Psoas muscle (tissue), 8 donors: Measurements from ENCODE around the gene TOLLIP. TPM values are rescaled to one million over a fixed set of nuclear protein-coding genes. Genes with fewer than 3 reads are reported as not detected.

Experiments used
- ATAC-seq, 4 donors: fragments of 200-7000 bp; cut with Tn5 transposase; one replicate each; pipeline ENCODE4 v1.9.1; 2020; ENCODE audit warnings: moderate library complexity in 3 of 4, mild to moderate bottlenecking in 2 of 4
- DNase-seq, 2 donors: peaks; one replicate each; pipeline ENCODE4 v3.0.0-alpha.2; 2020
- H3K27ac ChIP-seq: fragments of 200-600 bp; one replicate; pipeline ENCODE4 v1.8.0; 2022
- H3K27me3 ChIP-seq, 3 donors: fragments of 200-600 bp in 1 of 3; one replicate each; pipeline versions ENCODE4 v1.6.1 to v1.8.0; 2013 to 2022; ENCODE audit warnings: low read length in 2 of 3, mild to moderate bottlenecking in 2 of 3, moderate library complexity in 1 of 3; ENCODE audit not compliant: insufficient read depth in 3 of 3
- H3K36me3 ChIP-seq, 2 donors: fragments of 200-600 bp in 1 of 2; one replicate each; pipeline versions ENCODE4 v1.6.1 to v1.8.0; 2013 to 2022; ENCODE audit warnings: low read depth in 1 of 2, mild to moderate bottlenecking in 1 of 2, moderate library complexity in 1 of 2; ENCODE audit not compliant: insufficient read depth in 1 of 2
- H3K4me1 ChIP-seq: fragments of 200-600 bp; one replicate; pipeline ENCODE4 v1.8.0; 2022
- H3K4me3 ChIP-seq: fragments of 200-600 bp; one replicate; pipeline ENCODE4 v1.8.0; 2022; ENCODE audit warnings: mild to moderate bottlenecking
- H3K9me3 ChIP-seq: fragments of 200-600 bp; one replicate; pipeline ENCODE4 v1.8.0; 2022
- CTCF ChIP-seq: fragments of 200-600 bp; IDR thresholded peaks from one replicate; pipeline ENCODE4 v1.8.0; 2022; ENCODE audit warnings: antibody characterized with exemption
- WGBS, 3 donors: extraction: QIAGEN DNeasy Blood & Tissue Kit; methylation state at CpG; one replicate each; pipeline versions ENCODE4 v1.1.6 to v1.1.7; 2013; 5-methylcytosine and 5-hydroxymethylcytosine counted together
- intact Hi-C, 2 donors: fragments of 100-400 bp; cut with DNase I; formaldehyde crosslinking; loops; one replicate each; pipeline versions ENCODE4 v1.11.0 to v1.14.2; 2022
- polyA plus RNA-seq, 3 donors: library from polyadenylated mRNA; stranded (reverse); fragments of 200-250 nt; gene quantifications; one replicate each; pipeline ENCODE4 v1.2.3, GENCODE V29; 2013
- total RNA-seq, 4 donors: library from RNA; stranded (reverse); fragmentation: NEBNext Ultra II Directional in 2 of 4; extraction: Animal tissue kit (Norgen Biotek cat#: 25700) in 2 of 4; gene quantifications; one replicate each; pipeline versions ENCODE4 v1.2.1 to v1.2.4, GENCODE V29; 2021 to 2023
- donor health status: healthy with polysubstance abuse.
- donor health status: DM: no; HTN: no; CAD: no; lungs with moderate emphysema.
- donor health status: Bipolar disorder and iron deficiency.
- donor health status: healthy.
- donor health status: DM: yes; HTN: yes; CAD: no.
- donor health status: DM: no; HTN: no; CAD: no.
- donor health status: DM: no; HTN: no; CAD: no.
- donor health status: DM: yes; HTN: yes; CAD: no.

TOLLIP gene
- total and polyA plus RNA-seq, 7 donors = 33.5 to 74.6 (median 56.4) TPM

- no peaks in the 10 kb centered on the region for H3K36me3 ChIP-seq
- no peak for TF ChIP-seq CTCF
- DNase-seq (peak in 1 of 2 donors; percentile 39), ATAC-seq (no peak)
- 64 to 68% (median 68%) methylated on average over 13 to 18 of the region's 18 CpGs for WGBS, 3 donors
- H3K4me1 ChIP-seq = no peaks in the 10 kb centered on the region
- intact Hi-C loops = no loop called here
- no peak overlapping the region for H3K4me3 ChIP-seq
- no peak overlapping the region for H3K27ac ChIP-seq
- H3K27me3 ChIP-seq = peaks cover 0 to 62% (median 6%) of the 10 kb centered on the region in 3 donors
- no peaks in the 10 kb centered on the region for H3K9me3 ChIP-seq
Measured at GRCh38 chr11:1228921-1229451, 80.4 kb downstream of the TOLLIP start.

- DNase-seq (peak; percentile 12 to 48), ATAC-seq (no peak)
- intact Hi-C loops = no loop called here
- WGBS, 3 donors = 73 to 83% (median 81%) methylated on average over 27 to 31 of the region's 31 CpGs
- Histone ChIP-seq H3K27me3 (peaks cover 0 to 69% (median 6%) of the 10 kb centered on the region in 3 donors), H3K4me3 (no peak overlapping the region), H3K4me1 (no peaks in the 10 kb centered on the region), H3K9me3 (no peaks in the 10 kb centered on the region), H3K27ac (no peak overlapping the region), H3K36me3 (no peaks in the 10 kb centered on the region)
- TF ChIP-seq CTCF = no peak
Measured at GRCh38 chr11:1228101-1228821, 81.2 kb downstream of the TOLLIP start.

- DNase-seq = peak; percentile 7 to 44
- ATAC-seq = no peak
- 66 to 71% (median 66%) methylated on average over 23 of the region's 23 CpGs for WGBS, 3 donors
- intact Hi-C loops = no loop called here
- H3K27ac ChIP-seq = no peak overlapping the region
- no peak overlapping the region for H3K4me3 ChIP-seq
- no peaks in the 10 kb centered on the region for H3K4me1 ChIP-seq
- peaks cover 0 to 76% (median 6%) of the 10 kb centered on the region in 3 donors for H3K27me3 ChIP-seq
- no peaks in the 10 kb centered on the region for H3K36me3 ChIP-seq
- no peak for TF ChIP-seq CTCF
- H3K9me3 ChIP-seq = no peaks in the 10 kb centered on the region
Measured at GRCh38 chr11:1227551-1228100, 81.8 kb downstream of the TOLLIP start.

- H3K4me3 ChIP-seq = no peak overlapping the region
- 46 to 54% (median 52%) methylated on average over 21 to 23 of the region's 23 CpGs for WGBS, 3 donors
- no peaks in the 10 kb centered on the region for H3K4me1 ChIP-seq
- no peak overlapping the region for H3K27ac ChIP-seq
- intact Hi-C loops = no loop called here
- DNase-seq (peak; percentile 15 to 51), ATAC-seq (no peak)
- no peaks in the 10 kb centered on the region for H3K36me3 ChIP-seq
- H3K9me3 ChIP-seq = no peaks in the 10 kb centered on the region
- H3K27me3 ChIP-seq = peaks cover 0 to 80% (median 7%) of the 10 kb centered on the region in 3 donors
- no peak for TF ChIP-seq CTCF
Measured at GRCh38 chr11:1226986-1227550, 82.4 kb downstream of the TOLLIP start.
